GM12891 (cell line): ENCODE measurements around the gene DIP2C.
"Not testable (repeated sequence)": the region's sequence is repeated elsewhere in the genome, so short reads cannot be mapped to it uniquely, and the experiment has no call there.

Experiments
- DNase-seq: peaks from one replicate; pipeline ENCODE4 v3.0.0; 2011; ENCODE audit warnings: low spot score; ENCODE audit not compliant: insufficient read length
- FAIRE-seq: peaks from 2 replicates; lab custom pipeline; 2011; peaks lifted over from hg19 to GRCh38; lab: Jason Lieb, UNC
- PAX5 ChIP-seq: IDR thresholded peaks from 2 replicates; pipeline ENCODE4 v1.6.1; 2011; ENCODE audit warnings: low read length, moderate library complexity, mild to moderate bottlenecking; ENCODE audit not compliant: insufficient read depth, severe bottlenecking
- POLR2A ChIP-seq: IDR thresholded peaks from 2 replicates; pipeline ENCODE4 v1.6.1; 2011; ENCODE audit warnings: low read depth, low read length, control low read depth
- POLR2AphosphoS5 ChIP-seq: IDR thresholded peaks from 2 replicates; pipeline ENCODE4 v1.6.1; 2011; ENCODE audit warnings: low read depth, low read length, control low read depth
- POU2F2 ChIP-seq: IDR thresholded peaks from 2 replicates; pipeline ENCODE4 v1.6.1; 2011; ENCODE audit warnings: low read depth, mild to moderate bottlenecking, control low read depth, low read length, moderate library complexity
- SPI1 ChIP-seq: IDR thresholded peaks from 2 replicates; pipeline ENCODE4 v1.6.1; 2011; ENCODE audit warnings: low read depth, low read length, control low read depth
- TAF1 ChIP-seq: IDR thresholded peaks from 2 replicates; pipeline ENCODE4 v1.6.1; 2011; ENCODE audit warnings: low read depth, low read length, control low read depth

Gene DIP2C

DNA sequence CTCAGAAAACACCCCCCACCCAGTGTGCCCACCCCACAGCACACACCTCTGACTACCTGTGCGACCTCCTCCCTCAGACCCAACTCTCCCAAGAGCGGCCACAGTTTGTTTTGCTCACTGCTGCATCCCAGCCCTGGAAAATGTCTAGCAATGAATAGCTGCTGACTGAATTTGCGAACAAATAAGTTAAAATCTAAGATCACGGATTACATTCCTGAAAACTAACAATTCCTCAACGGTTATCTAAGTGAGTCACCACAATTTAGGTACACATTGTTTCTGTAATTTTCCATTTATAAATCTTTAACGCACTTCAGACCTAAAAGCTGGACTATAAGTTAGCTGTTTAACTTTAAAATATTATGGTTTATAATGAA, 319.0 kb downstream of the DIP2C start:
- FAIRE-seq: no peak
- TF ChIP-seq TAF1 (no peak), POU2F2 (no peak), SPI1 (no peak), PAX5 (no peak), POLR2AphosphoS5 (no peak), POLR2A (no peak)
- no peak for DNase-seq

GRCh38 chr10:369684-370448, 319.6 kb downstream of the DIP2C start:
- DNase-seq (no peak), FAIRE-seq (no peak)
- TF ChIP-seq POU2F2 (no peak), TAF1 (no peak), SPI1 (no peak), PAX5 (no peak), POLR2AphosphoS5 (no peak), POLR2A (no peak)

DNA sequence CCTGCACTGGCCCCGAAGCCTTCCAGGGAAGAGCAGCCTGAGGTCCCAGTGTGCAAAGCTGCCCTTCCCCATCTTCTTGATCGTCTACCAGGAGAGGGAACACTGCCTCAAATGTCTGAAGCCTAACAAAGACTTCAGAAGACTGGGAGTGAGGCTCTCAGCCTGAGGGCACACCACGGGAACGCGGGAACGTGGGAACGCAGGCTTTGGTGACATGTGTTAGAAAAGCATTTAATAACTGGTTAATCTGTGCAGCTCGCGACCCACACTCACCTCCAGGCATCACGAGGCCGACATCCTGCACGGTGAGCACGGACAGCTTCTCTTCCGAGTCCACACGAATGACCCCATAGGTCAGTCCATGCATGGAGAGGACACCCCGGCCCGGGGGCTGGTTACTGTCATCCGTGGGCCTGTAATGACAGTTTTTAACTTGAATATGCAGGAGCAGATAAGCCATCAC, 320.2 kb downstream of the DIP2C start:
- no peak for DNase-seq
- FAIRE-seq: no peak
- no peak for TF ChIP-seq SPI1
- TF ChIP-seq POU2F2: no peak
- no peak for TF ChIP-seq TAF1
- no peak for TF ChIP-seq PAX5
- TF ChIP-seq POLR2A: no peak
- TF ChIP-seq POLR2AphosphoS5: no peak

DNA sequence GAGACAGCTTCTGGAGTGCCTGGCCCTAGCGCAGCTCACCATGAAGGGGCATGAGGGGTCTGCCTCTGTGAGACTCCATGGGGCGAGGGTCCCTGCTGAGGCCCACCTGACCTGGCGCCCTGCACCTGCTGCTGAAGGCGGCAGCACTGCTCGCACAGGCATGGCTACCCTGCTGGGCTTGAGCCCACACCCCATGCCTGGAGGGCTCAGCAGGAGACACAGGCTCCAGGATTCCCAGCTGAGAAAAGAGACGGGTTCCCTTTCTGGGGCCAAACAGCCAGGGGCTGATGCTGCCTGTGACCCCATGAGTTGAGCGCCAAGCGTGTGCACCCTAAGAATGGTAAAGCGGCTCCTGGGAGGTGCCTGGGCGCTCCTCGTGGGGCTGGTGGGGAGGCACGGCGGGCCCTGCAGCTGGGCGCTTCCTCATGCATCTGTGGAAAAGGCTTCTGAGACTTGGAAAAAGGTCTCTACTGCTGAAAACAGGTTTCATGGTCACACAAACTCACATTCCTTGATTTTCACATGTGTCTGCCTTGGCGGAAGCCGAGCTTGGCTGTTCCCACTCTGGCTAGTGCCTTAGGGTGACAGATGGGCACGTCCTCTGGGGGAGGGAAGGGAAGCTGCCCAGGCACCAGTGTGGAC, 320.8 kb downstream of the DIP2C start:
- FAIRE-seq: no peak
- TF ChIP-seq POLR2AphosphoS5 (no peak), POU2F2 (no peak), PAX5 (no peak), POLR2A (no peak), SPI1 (no peak)
- DNase-seq: no peak

DNA sequence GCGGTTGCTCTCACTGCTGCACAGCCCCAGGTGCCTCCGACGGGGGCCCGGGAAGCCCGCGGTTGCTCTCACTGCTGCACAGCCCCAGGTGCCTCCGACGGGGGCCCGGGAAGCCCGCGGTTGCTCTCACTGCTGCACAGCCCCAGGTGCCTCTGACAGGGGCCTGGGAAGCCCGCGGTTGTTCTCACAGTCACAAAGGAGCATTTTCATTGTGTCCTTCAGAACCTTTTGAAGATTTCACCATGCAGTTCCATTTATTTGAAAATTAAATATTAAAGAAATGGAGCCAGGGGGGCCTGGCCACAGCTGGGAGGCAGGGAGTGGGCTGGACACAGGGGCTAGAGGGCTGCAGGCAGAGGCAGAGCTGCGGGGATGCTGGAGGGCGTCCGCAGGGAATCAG, 321.4 kb downstream of the DIP2C start:
- FAIRE-seq, DNase-seq: not testable (repeated sequence)

GRCh38 chr10:367636-368035, 321.8 kb downstream of the DIP2C start:
- DNase-seq (no peak), FAIRE-seq (no peak)
- TF ChIP-seq POU2F2 (no peak), PAX5 (no peak), TAF1 (no peak), POLR2A (no peak), POLR2AphosphoS5 (no peak), SPI1 (no peak)

- DNase-seq (no peak), FAIRE-seq (no peak)
- TF ChIP-seq POU2F2 (no peak), SPI1 (no peak), POLR2A (no peak), TAF1 (no peak)
Measured at GRCh38 chr10:366186-366585, 323.3 kb downstream of the DIP2C start.

DNA sequence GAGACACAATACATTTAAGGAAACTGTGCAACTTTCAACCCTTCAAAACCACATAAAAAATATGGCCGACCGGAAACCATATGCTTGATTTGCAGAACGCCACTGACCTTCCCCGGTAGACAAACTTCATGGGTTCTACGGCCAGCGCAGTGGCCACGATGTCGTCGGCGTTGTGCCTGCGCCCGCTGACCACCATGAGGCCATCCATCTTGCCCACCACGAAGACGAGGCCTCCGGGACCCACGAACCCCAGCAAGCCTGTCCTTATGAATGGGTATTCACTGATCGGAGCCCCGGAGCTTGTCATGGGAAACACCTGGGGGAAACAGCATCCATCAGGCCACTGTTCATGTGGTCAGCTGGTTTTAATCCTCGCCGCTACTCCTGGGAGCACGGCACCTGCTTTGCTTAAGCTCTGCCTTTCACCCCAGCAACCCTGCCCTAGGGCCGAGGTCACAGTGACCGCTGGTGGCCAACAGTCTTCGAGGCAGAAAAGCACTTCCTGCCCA, 325.1 kb downstream of the DIP2C start:
- DNase-seq (no peak), FAIRE-seq (no peak)
- TF ChIP-seq POLR2A: no peak
- TF ChIP-seq PAX5: no peak
- no peak for TF ChIP-seq SPI1
- TF ChIP-seq POU2F2: no peak

DNA sequence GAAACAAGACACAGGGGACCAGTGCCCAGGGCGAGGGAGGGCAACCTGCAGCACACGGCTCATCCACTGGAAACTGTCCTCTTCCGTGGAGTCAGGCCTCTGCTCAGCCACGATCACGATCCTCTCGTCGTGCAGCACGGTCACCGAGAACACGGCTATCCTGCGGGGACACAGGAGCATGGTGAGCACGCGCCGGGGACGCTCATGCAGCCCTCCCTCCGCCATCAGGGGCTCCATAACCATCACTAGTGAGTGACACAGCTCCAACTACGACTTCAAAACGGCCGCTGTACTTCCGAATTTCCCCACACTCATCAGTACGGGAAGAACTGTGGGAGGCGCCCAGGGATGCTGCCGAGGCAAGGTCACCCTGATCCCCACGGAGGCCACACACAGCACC, 326.3 kb downstream of the DIP2C start:
- TF ChIP-seq TAF1 (no peak), PAX5 (no peak), SPI1 (no peak), POU2F2 (no peak)
- DNase-seq: no peak
- FAIRE-seq: no peak

DNA sequence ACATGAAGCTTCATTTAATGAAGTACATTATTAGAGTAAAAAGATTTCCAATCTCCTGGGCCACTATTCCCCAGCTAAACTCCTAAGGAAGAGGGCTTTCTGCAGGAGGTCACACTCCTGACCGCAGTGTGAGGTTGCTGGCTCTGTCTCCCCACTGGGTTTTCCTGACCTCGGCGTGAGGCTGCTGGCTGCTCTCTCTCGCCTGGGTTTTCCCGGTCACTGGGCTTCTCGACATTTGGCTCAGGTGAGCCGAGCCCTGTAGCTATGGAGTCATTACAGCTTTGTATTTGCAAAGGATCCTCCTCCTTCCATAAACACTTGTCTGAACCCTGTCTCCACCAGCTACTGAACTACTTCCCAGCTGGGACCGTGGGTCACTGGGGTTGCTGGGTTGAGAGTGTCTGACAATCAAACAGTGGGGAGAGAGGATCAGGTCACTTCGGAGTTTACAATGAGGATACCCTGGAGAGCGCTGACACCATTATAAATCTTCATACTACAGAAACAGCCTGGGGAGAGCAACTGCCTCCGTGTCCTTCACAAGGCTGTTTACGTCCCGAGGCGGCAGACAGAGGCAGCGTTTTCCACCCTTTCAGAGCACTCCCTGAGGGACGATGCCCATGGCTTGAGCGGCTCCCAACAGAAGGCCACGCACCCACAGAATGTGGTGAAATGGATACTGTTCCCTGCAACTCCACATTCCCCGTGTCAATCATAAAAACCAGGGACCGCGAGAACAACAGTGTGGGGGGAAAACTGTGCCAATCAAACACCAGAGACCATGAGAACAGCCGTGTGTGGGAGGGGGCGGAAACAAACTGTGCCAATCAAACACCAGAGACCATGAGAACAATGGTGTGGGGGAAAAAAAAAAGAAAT, 328.0 kb downstream of the DIP2C start:
- no peak for FAIRE-seq
- DNase-seq: no peak
- TF ChIP-seq SPI1: no peak
- TF ChIP-seq POLR2A: no peak
- TF ChIP-seq TAF1: no peak
- no peak for TF ChIP-seq POLR2AphosphoS5
- no peak for TF ChIP-seq PAX5
- no peak for TF ChIP-seq POU2F2
